Erythroblast (primary cell): Measurements from ENCODE around the gene NPHP4.

ENCODE experiments used
- DNase-seq, 2 experiments: peaks; one replicate each; lab custom pipeline; 2025; lab: John Stamatoyannopoulos, UW
- GATA1 ChIP-seq: IDR thresholded peaks from 2 replicates; pipeline ENCODE4 v1.6.1; 2011; ENCODE audit warnings: low read depth, mild to moderate bottlenecking, control low read depth, low read length, moderate library complexity
- POLR2A ChIP-seq: IDR thresholded peaks from 2 replicates; pipeline ENCODE4 v1.6.1; 2011; ENCODE audit warnings: mild to moderate bottlenecking, low read length

The NPHP4 gene

GRCh38 chr1:5971471-5972197 lies 20.6 kb downstream of the NPHP4 start:
- TF ChIP-seq POLR2A, result no peak
- no peak for TF ChIP-seq GATA1
- no peak for DNase-seq

- no peak for TF ChIP-seq GATA1
- TF ChIP-seq POLR2A, result no peak
- no peak for DNase-seq
These were observed 21.5 kb downstream of the NPHP4 start for GRCh38 chr1:5970610-5971273.

- TF ChIP-seq POLR2A (no peak), GATA1 (no peak)
- DNase-seq, result no peak
These were observed 23.1 kb downstream of the NPHP4 start for GRCh38 chr1:5969168-5969567.

GRCh38 chr1:5968161-5968736 lies 24.0 kb downstream of the NPHP4 start:
- TF ChIP-seq GATA1 (no peak), POLR2A (no peak)

GRCh38 chr1:5967351-5968160 lies 24.7 kb downstream of the NPHP4 start:
- no peak for TF ChIP-seq POLR2A
- TF ChIP-seq GATA1, result no peak
- DNase-seq, result no peak

More at GRCh38 chr1:5968161-5968736, 24.0 kb downstream of the NPHP4 start:
- DNase-seq, result no peak

GRCh38 chr1:5966543-5967205 lies 25.6 kb downstream of the NPHP4 start:
- DNase-seq, result no peak
- TF ChIP-seq POLR2A, result no peak
- TF ChIP-seq GATA1, result no peak

- no peak for DNase-seq
- TF ChIP-seq GATA1 (no peak), POLR2A (no peak)
These were observed 26.6 kb downstream of the NPHP4 start for GRCh38 chr1:5965586-5966131.

GRCh38 chr1:5962265-5963105 lies 29.7 kb downstream of the NPHP4 start:
- DNase-seq, result no peak
- no peak for TF ChIP-seq GATA1
- TF ChIP-seq POLR2A, result no peak

GRCh38 chr1:5961601-5962000 lies 30.6 kb downstream of the NPHP4 start:
- TF ChIP-seq GATA1 (no peak), POLR2A (no peak)
- DNase-seq, result no peak

GRCh38 chr1:5960336-5960735 lies 31.9 kb downstream of the NPHP4 start:
- no peak for DNase-seq
- TF ChIP-seq GATA1 (no peak), POLR2A (no peak)

- TF ChIP-seq POLR2A (no peak), GATA1 (no peak)
- DNase-seq, result no peak
These were observed 32.5 kb downstream of the NPHP4 start for GRCh38 chr1:5959667-5960230.

- no peak for DNase-seq
- TF ChIP-seq GATA1 (no peak), POLR2A (no peak)
These were observed 33.1 kb downstream of the NPHP4 start for GRCh38 chr1:5959087-5959486.
